NCI-H187 treated with DMSO at 0.1 percent for 48 hours (cell line): ENCODE measurements around the gene FAM162B.
"Not testable (repeated sequence)": the region's sequence is repeated elsewhere in the genome, so short reads cannot be mapped to it uniquely, and the experiment has no call there.

Experiments
- DNase-seq: peaks from one replicate; lab custom pipeline; 2025; lab: John Stamatoyannopoulos, UW

Gene FAM162B

GRCh38 chr6:116764961-116765841 is at the start of gene FAM162B:
FAM162B (minus strand) TSS chr6:116765719; CDS start chr6:116765576, 143 bp downstream.
- no peak for DNase-seq

- DNase-seq = no peak
Observed at GRCh38 chr6:116812051-116812650, 46.6 kb upstream of the FAM162B start.

GRCh38 chr6:116801971-116802370 is 36.5 kb upstream of the FAM162B start:
- no peak for DNase-seq

- DNase-seq = no peak
Observed at GRCh38 chr6:116799945-116800344, 34.4 kb upstream of the FAM162B start.

- no peak for DNase-seq
Observed at GRCh38 chr6:116797585-116797984, 32.1 kb upstream of the FAM162B start.

- no peak for DNase-seq
Observed at GRCh38 chr6:116793224-116793623, 27.7 kb upstream of the FAM162B start.

GRCh38 chr6:116783852-116784251 is 18.3 kb upstream of the FAM162B start:
- DNase-seq = no peak

GRCh38 chr6:116779573-116780164 is 14.2 kb upstream of the FAM162B start:
- no peak for DNase-seq

- DNase-seq = no peak
Observed at GRCh38 chr6:116773886-116774285, 8.4 kb upstream of the FAM162B start.

- no peak for DNase-seq
Observed at GRCh38 chr6:116772450-116772849, 6.9 kb upstream of the FAM162B start.

- DNase-seq = no peak
Observed at GRCh38 chr6:116767715-116768114, 2.2 kb upstream of the FAM162B start.

GRCh38 chr6:116766506-116767176 is 1.1 kb upstream of the FAM162B start:
- no peak for DNase-seq

- no peak for DNase-seq
Observed at GRCh38 chr6:116764629-116764960, 924 bp downstream of the FAM162B start.

GRCh38 chr6:116763906-116764628 is 1.5 kb downstream of the FAM162B start:
- DNase-seq = no peak

GRCh38 chr6:116763048-116763447 is 2.5 kb downstream of the FAM162B start:
- no peak for DNase-seq

GRCh38 chr6:116762235-116762634 is 3.3 kb downstream of the FAM162B start:
- no peak for DNase-seq

GRCh38 chr6:116761779-116762178 is 3.7 kb downstream of the FAM162B start:
- no peak for DNase-seq

- no peak for DNase-seq
Observed at GRCh38 chr6:116745176-116745575, 20.3 kb downstream of the FAM162B start.

GRCh38 chr6:116741571-116741970 is 23.9 kb downstream of the FAM162B start:
- DNase-seq = no peak

GRCh38 chr6:116740486-116740885 is 25.0 kb downstream of the FAM162B start:
- DNase-seq = not testable (repeated sequence)

GRCh38 chr6:116737004-116737403 is 28.5 kb downstream of the FAM162B start:
- no peak for DNase-seq

GRCh38 chr6:116730513-116730912 is 35.0 kb downstream of the FAM162B start:
- DNase-seq = no peak
